ENCODE data around the gene TMEM126A. TPM values are rescaled to one million over a fixed set of nuclear protein-coding genes. Genes with fewer than 3 reads are reported as not detected.
A peak's percentile ranks its signal among the peaks of the same experiment; 100 is the strongest.

The TMEM126A gene
- total RNA-seq, 1 donor from 2014 or later = 15.0 TPM

DNA sequence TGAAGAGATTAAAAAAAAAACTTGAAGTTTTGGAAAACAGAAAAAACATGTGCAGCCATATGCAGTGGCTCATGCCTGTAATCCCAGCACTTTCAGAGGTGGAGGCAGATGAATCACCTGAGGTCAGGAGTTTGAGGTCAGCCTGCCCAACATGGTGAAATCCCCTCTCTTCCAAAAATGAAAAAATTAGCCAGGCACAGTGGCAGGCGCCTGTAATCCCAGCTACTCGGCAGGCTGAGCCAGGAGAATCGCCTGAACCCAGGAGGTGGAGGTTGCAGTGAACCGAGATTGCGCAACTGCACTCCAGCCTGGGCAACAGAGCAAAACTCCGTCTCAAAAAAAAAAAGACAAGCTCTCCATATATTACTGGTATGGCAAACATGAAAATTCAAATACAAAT is 28.3 kb upstream of the TMEM126A start:
- Histone ChIP-seq H3K4me3 (no peak overlapping the region), H3K27ac (no peak overlapping the region), H3K4me1 (no peaks in the 10 kb centered on the region), H3K36me3 (no peaks in the 10 kb centered on the region), H3K9me3 (no peaks in the 10 kb centered on the region), H3K27me3 (no peaks in the 10 kb centered on the region)
- no peak for TF ChIP-seq POLR2AphosphoS5 (IDR thresholded peaks at IDR 0.05; ENCODE audit: insufficient read depth in 1 of 2, low read depth in 1 of 2)
- TF ChIP-seq POLR2A (IDR thresholded peaks at IDR 0.05) = no peak
- TF ChIP-seq, protein P1, sequence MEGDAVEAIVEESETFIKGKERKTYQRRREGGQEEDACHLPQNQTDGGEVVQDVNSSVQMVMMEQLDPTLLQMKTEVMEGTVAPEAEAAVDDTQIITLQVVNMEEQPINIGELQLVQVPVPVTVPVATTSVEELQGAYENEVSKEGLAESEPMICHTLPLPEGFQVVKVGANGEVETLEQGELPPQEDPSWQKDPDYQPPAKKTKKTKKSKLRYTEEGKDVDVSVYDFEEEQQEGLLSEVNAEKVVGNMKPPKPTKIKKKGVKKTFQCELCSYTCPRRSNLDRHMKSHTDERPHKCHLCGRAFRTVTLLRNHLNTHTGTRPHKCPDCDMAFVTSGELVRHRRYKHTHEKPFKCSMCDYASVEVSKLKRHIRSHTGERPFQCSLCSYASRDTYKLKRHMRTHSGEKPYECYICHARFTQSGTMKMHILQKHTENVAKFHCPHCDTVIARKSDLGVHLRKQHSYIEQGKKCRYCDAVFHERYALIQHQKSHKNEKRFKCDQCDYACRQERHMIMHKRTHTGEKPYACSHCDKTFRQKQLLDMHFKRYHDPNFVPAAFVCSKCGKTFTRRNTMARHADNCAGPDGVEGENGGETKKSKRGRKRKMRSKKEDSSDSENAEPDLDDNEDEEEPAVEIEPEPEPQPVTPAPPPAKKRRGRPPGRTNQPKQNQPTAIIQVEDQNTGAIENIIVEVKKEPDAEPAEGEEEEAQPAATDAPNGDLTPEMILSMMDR (IDR thresholded peaks at IDR 0.05) = no peak
- intact Hi-C loops (cut with DNase I) = no loop called here
- DNase-seq (ENCODE audit: extremely low spot score in 2 of 2) = no peak

DNA sequence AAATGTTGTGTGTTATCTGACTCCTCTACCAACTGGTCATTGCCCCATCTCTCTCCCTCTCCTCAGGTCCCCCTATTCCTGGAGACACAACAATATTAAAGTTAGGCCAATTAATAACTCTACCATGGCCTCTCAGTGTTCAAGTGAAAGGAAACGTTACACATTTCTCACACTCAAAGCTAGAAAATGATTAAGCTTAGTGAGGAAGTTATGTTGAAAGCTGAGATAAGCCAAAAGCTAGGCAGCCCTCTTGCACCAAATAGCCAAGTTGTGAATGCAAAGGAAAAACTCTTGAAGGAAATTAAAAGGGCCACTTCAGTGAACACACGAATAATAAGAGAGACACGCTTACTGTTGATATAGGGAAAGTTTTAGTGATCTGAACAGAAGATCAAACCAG is 27.5 kb upstream of the TMEM126A start:
- no peak overlapping the region for H3K4me3 ChIP-seq
- no peak for DNase-seq (ENCODE audit: extremely low spot score in 2 of 2)
- no peaks in the 10 kb centered on the region for H3K4me1 ChIP-seq
- TF ChIP-seq POLR2AphosphoS5 (IDR thresholded peaks at IDR 0.05; ENCODE audit: insufficient read depth in 1 of 2, low read depth in 1 of 2) = no peak
- TF ChIP-seq, protein P1 (IDR thresholded peaks at IDR 0.05) = no peak
- no peak for TF ChIP-seq POLR2A (IDR thresholded peaks at IDR 0.05)
- intact Hi-C loops (cut with DNase I) = no loop called here
- no peaks in the 10 kb centered on the region for H3K9me3 ChIP-seq
- no peaks in the 10 kb centered on the region for H3K36me3 ChIP-seq
- H3K27ac ChIP-seq = no peak overlapping the region
- H3K27me3 ChIP-seq = no peaks in the 10 kb centered on the region

GRCh38 chr11:85626496-85626895 is 21.3 kb upstream of the TMEM126A start:
- intact Hi-C loops (cut with DNase I) = no loop called here
- Histone ChIP-seq H3K4me3 (peak overlapping the region; percentile 65 to 77), H3K9me3 (no peaks in the 10 kb centered on the region), H3K27ac (peak overlapping the region; percentile 94), H3K4me1 (peaks cover 15% of the 10 kb centered on the region), H3K27me3 (no peaks in the 10 kb centered on the region), H3K36me3 (no peaks in the 10 kb centered on the region)
- TF ChIP-seq, protein P1 (IDR thresholded peaks at IDR 0.05) = no peak
- no peak for TF ChIP-seq POLR2A (IDR thresholded peaks at IDR 0.05)
- TF ChIP-seq POLR2AphosphoS5 (IDR thresholded peaks at IDR 0.05; ENCODE audit: insufficient read depth in 1 of 2, low read depth in 1 of 2) = no peak
- no peak for DNase-seq (ENCODE audit: extremely low spot score in 2 of 2)

GRCh38 chr11:85627332-85627997 is 20.3 kb upstream of the TMEM126A start, which contains the start of gene DLG2:
Gene DLG2 (minus strand): TSS chr11:85627344.
- no peaks in the 10 kb centered on the region for H3K9me3 ChIP-seq
- TF ChIP-seq, protein P1 (IDR thresholded peaks at IDR 0.05) = no peak
- TF ChIP-seq POLR2AphosphoS5 (IDR thresholded peaks at IDR 0.05; ENCODE audit: insufficient read depth in 1 of 2, low read depth in 1 of 2) (no peak), POLR2A (IDR thresholded peaks at IDR 0.05) (no peak)
- H3K36me3 ChIP-seq = no peaks in the 10 kb centered on the region
- intact Hi-C loops (cut with DNase I) = no loop called here
- peaks cover 15% of the 10 kb centered on the region for H3K4me1 ChIP-seq
- H3K4me3 ChIP-seq = peak within 1 kb of the TSS; percentile 65 to 77
- DNase-seq (ENCODE audit: extremely low spot score in 2 of 2) = no peak
- H3K27ac ChIP-seq = peak within 1 kb of the TSS; percentile 94
- H3K27me3 ChIP-seq = no peaks in the 10 kb centered on the region
